ENCODE measurements around the gene YPEL1. TPM values are rescaled to one million over a fixed set of nuclear protein-coding genes. Genes with fewer than 3 reads are reported as not detected.
A peak's percentile ranks its signal among the peaks of the same experiment; 100 is the strongest.

The YPEL1 gene
- total RNA-seq, 1 donor from 2014 or later: 19.5 TPM

DNA sequence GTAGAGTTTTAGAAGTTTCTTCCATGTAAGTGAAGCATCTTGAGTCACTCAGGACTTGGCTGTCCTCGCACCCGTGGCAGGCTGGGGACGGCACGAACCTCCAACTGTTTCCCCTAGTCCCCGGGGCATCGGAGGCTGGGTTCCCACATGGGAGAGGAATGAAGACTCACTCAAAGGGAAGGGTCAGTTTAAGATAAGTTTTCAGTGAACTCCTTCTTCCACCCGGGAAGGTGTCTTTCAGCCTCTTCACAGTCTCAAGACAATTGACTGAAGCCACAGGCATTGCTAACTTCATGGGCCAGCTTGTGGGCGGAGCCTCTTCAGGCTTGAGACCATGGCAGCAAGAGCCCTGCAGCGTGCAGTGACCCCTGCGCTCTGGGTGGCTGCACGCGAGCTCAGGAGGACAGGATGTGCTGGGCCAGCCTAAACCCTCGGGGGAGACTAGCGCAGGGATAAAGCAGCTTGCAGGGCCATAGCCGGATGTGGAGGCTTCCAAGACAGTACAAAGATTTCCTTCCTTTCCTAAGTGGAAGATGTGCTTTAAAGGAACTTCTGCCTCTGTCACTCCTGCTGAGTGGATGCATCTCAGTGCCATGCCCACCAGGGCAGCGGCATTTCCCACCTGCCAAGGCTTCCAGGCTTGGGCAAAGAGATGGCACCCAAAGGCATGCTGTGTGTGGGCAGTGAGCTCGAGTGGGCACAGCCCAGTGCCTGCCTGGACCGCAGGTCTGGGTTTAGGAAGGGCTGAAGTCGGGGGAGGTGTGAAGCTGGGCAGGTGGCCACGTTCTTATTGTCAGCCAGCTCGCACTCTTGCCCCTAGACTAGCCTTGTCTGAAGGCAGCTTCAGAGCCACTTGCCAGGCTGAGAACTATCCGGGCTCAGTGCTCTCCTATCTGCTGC, 36.9 kb downstream of the YPEL1 start:
- Mint-ChIP-seq H3K4me1 (peaks cover 23% of the 10 kb centered on the region), H3K4me3 (peak overlapping the region; percentile 14), H3K36me3 (ENCODE audit: low read depth) (peaks cover 9% of the 10 kb centered on the region), H3K27ac (ENCODE audit: unreplicated experiment) (peak overlapping the region; percentile 43), H3K27me3 (ENCODE audit: low read depth) (no peaks in the 10 kb centered on the region), H3K9me3 (no peaks in the 10 kb centered on the region)
- TF ChIP-seq, protein P1, sequence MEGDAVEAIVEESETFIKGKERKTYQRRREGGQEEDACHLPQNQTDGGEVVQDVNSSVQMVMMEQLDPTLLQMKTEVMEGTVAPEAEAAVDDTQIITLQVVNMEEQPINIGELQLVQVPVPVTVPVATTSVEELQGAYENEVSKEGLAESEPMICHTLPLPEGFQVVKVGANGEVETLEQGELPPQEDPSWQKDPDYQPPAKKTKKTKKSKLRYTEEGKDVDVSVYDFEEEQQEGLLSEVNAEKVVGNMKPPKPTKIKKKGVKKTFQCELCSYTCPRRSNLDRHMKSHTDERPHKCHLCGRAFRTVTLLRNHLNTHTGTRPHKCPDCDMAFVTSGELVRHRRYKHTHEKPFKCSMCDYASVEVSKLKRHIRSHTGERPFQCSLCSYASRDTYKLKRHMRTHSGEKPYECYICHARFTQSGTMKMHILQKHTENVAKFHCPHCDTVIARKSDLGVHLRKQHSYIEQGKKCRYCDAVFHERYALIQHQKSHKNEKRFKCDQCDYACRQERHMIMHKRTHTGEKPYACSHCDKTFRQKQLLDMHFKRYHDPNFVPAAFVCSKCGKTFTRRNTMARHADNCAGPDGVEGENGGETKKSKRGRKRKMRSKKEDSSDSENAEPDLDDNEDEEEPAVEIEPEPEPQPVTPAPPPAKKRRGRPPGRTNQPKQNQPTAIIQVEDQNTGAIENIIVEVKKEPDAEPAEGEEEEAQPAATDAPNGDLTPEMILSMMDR (conservative IDR thresholded peaks at IDR 0.05): no peak
- DNase-seq (ENCODE audit: low read depth, low spot score): peak; percentile 44

DNA sequence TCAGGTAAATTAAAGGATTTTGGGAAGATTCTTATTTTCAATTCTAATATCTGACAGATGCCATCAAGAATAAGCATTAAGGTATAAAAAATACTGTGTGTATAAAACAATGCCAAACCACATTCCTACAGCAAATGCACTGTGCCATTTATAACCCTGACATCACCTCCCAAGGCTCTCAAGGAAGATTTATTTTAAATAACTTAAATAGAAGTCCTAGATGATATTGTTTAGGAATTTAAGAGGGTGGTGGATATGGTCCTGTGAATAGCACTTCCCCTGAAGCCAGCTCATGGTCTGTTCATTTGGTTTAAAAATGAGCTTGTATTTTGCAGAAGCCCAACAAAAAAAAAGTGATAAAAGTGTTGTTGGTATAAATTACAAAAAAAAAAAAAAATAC, 37.7 kb downstream of the YPEL1 start:
- TF ChIP-seq, protein P1 (conservative IDR thresholded peaks at IDR 0.05): no peak
- no peaks in the 10 kb centered on the region for H3K9me3 Mint-ChIP-seq
- no peak overlapping the region for H3K27ac Mint-ChIP-seq (ENCODE audit: unreplicated experiment)
- no peaks in the 10 kb centered on the region for H3K27me3 Mint-ChIP-seq (ENCODE audit: low read depth)
- peak overlapping the region; percentile 9 for H3K4me3 Mint-ChIP-seq
- H3K36me3 Mint-ChIP-seq (ENCODE audit: low read depth): peaks cover 9% of the 10 kb centered on the region
- no peak for DNase-seq (ENCODE audit: low read depth, low spot score)
- peaks cover 23% of the 10 kb centered on the region for H3K4me1 Mint-ChIP-seq

DNA sequence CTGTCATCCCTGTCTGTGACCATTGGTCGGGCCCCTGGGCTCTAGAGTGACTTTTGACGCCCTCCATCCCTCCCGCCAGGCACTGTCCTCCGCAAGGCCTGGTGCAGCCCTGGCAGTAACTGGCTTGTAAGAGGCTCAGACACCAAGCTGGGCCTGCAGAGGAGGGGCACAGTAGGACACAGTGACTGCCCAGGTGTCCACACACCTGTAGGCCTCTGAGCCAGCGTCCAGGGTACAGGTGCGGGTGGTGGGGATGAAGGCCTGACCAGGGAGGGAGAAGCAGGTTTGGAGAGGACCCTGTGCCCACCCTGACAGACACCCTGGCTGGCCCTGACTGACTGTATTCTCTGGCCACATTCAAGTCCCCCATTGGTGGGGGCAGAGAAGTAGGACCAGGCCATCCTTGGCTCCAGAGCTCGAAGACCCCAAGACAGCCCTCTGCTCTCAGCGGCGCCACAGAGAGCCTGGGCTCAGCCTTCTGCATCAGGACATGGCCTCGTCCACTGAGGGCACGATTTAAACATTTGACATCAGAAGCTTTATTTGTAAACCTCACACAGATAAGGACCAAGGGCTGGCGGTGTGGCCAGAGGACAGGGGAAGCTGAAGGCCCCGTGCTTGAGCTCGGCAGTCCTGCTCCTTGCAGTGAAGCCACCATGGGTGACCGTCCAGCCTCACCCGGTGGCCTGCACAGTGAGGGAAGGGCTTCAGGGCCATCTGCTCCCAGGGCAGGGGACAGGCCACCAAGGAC, 38.4 kb downstream of the YPEL1 start:
- H3K4me1 Mint-ChIP-seq: peaks cover 23% of the 10 kb centered on the region
- TF ChIP-seq, protein P1 (conservative IDR thresholded peaks at IDR 0.05): no peak
- no peaks in the 10 kb centered on the region for H3K27me3 Mint-ChIP-seq (ENCODE audit: low read depth)
- H3K27ac Mint-ChIP-seq (ENCODE audit: unreplicated experiment): peak overlapping the region; percentile 59
- no peak for DNase-seq (ENCODE audit: low read depth, low spot score)
- no peaks in the 10 kb centered on the region for H3K9me3 Mint-ChIP-seq
- H3K36me3 Mint-ChIP-seq (ENCODE audit: low read depth): peaks cover 7% of the 10 kb centered on the region
- H3K4me3 Mint-ChIP-seq: no peak overlapping the region

DNA sequence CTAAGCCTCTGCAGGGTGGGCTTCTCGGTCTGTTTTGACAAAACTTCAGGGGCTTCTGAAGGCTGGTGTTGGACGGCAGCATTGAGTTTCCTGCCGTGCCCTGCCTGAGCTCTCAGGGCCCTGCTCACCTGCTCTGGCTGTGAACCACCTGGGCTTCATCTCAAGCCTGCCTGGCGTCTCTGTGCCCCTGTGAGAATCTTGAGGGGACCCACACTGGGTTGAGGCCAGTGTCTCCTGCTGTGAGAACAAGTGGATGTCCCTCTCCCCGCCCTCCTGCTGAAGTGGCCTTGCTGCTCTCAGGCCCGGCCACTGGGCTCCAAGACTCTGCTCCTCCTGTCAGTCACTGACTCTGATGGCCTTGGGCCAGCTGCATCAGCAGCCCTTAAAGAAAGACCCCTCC, 39.5 kb downstream of the YPEL1 start:
- Mint-ChIP-seq H3K27ac (ENCODE audit: unreplicated experiment) (peak overlapping the region; percentile 59), H3K27me3 (ENCODE audit: low read depth) (no peaks in the 10 kb centered on the region), H3K4me1 (peaks cover 21% of the 10 kb centered on the region), H3K9me3 (no peaks in the 10 kb centered on the region), H3K36me3 (ENCODE audit: low read depth) (peaks cover 5% of the 10 kb centered on the region), H3K4me3 (peak overlapping the region; percentile 31)
- TF ChIP-seq, protein P1 (conservative IDR thresholded peaks at IDR 0.05): no peak
- no peak for DNase-seq (ENCODE audit: low read depth, low spot score)

DNA sequence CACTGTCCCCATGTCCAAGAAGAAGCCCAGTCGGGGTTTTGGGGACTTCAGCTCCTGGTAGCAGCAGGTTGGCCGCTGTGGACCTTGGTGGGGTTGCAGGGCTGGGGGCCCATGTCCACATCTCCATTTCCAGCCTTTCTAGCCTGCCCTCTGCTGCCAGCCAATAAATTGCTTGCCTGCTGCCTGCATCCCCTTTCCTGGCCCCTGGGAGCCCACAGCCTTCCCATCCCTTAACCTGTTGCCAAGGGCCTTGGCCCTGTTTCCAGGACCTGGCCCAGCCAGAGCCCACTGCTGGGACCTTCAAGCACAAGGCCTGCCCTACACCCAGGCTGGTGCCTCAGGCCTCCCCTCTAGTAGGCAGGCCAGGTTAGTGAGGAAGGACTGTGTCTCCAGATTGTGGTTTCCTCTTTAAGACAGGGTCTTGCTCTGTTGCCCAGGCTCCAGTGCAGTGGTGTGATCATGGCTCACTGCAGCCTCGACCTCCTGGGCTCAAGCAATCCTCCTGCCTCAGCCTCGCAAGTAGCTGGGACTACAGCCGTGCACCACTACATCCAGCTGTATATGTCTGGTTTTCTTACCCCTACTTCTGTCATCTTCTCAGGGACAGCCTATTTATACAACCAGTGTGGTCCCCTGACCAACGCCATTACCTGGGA, 40.0 kb downstream of the YPEL1 start:
- TF ChIP-seq, protein P1 (conservative IDR thresholded peaks at IDR 0.05): no peak
- Mint-ChIP-seq H3K27me3 (ENCODE audit: low read depth) (no peaks in the 10 kb centered on the region), H3K36me3 (ENCODE audit: low read depth) (no peaks in the 10 kb centered on the region), H3K4me1 (peaks cover 16% of the 10 kb centered on the region), H3K9me3 (no peaks in the 10 kb centered on the region), H3K27ac (ENCODE audit: unreplicated experiment) (peak overlapping the region; percentile 57), H3K4me3 (no peak overlapping the region)
- no peak for DNase-seq (ENCODE audit: low read depth, low spot score)

Data from neural crest cell (in vitro differentiated cells).